Astrocyte (in vitro differentiated cells and primary cell): Measurements from ENCODE around the gene PBX3. TPM values are rescaled to one million over a fixed set of nuclear protein-coding genes. Genes with fewer than 3 reads are reported as not detected.

Experiments used
- DNase-seq: peaks from one replicate; pipeline ENCODE4 v3.0.0-alpha.2; 2010; ENCODE audit warnings: low read depth
- FAIRE-seq: peaks from 2 replicates; lab custom pipeline; 2011; peaks lifted over from hg19 to GRCh38; lab: Jason Lieb, UNC
- H2AFZ ChIP-seq: 2 replicates; pipeline ENCODE4 v1.6.0; 2012; ENCODE audit warnings: low read depth, low read length, inconsistent platforms
- H3K27ac ChIP-seq: 2 replicates; pipeline ENCODE4 v1.5.1; 2011; ENCODE audit warnings: low read depth, low read length, inconsistent platforms
- H3K27me3 ChIP-seq: 2 replicates; pipeline ENCODE4 v1.6.0; 2011; ENCODE audit warnings: low read length, inconsistent platforms; ENCODE audit not compliant: insufficient read depth
- H3K36me3 ChIP-seq: 2 replicates; pipeline ENCODE4 v1.5.1; 2011; ENCODE audit warnings: low read length, inconsistent platforms; ENCODE audit not compliant: insufficient read depth
- H3K4me1 ChIP-seq: 2 replicates; pipeline ENCODE4 v1.5.1; 2011; ENCODE audit warnings: low read length, inconsistent platforms; ENCODE audit not compliant: insufficient read depth
- H3K4me2 ChIP-seq: 2 replicates; pipeline ENCODE4 v1.6.0; 2012; ENCODE audit warnings: low read length, inconsistent platforms
- H3K4me3 ChIP-seq: 2 replicates; pipeline ENCODE4 v1.5.1; 2011; ENCODE audit warnings: low read depth, mild to moderate bottlenecking, low read length, inconsistent platforms; ENCODE audit not compliant: insufficient read depth
- H3K79me2 ChIP-seq: 2 replicates; pipeline ENCODE4 v1.6.0; 2012; ENCODE audit warnings: mild to moderate bottlenecking, low read length, inconsistent platforms; ENCODE audit not compliant: insufficient read depth
- H3K9ac ChIP-seq: 2 replicates; pipeline ENCODE4 v1.6.0; 2012; ENCODE audit warnings: mild to moderate bottlenecking, low read length, inconsistent platforms
- H3K9me3 ChIP-seq: 2 replicates; pipeline ENCODE4 v1.5.1; 2012; ENCODE audit warnings: low read depth, mild to moderate bottlenecking, low read length, inconsistent platforms; ENCODE audit not compliant: insufficient read depth
- H4K20me1 ChIP-seq: 2 replicates; pipeline ENCODE4 v1.6.0; 2012; ENCODE audit warnings: low read length, inconsistent platforms; ENCODE audit not compliant: insufficient read depth
- H3K27ac Mint-ChIP-seq: one replicate; pipeline ENCODE4 v1.8.0; 2021; ENCODE audit warnings: mild to moderate bottlenecking, mixed read lengths; ENCODE audit not compliant: unreplicated experiment
- H3K27me3 Mint-ChIP-seq: one replicate; pipeline ENCODE4 v1.8.0; 2021; ENCODE audit warnings: low read depth, mixed read lengths; ENCODE audit not compliant: unreplicated experiment
- H3K36me3 Mint-ChIP-seq: one replicate; pipeline ENCODE4 v1.8.0; 2021; ENCODE audit warnings: low read depth, mixed read lengths; ENCODE audit not compliant: unreplicated experiment
- H3K4me1 Mint-ChIP-seq: one replicate; pipeline ENCODE4 v1.8.0; 2021; ENCODE audit warnings: low read depth, mixed read lengths; ENCODE audit not compliant: unreplicated experiment
- H3K4me3 Mint-ChIP-seq: one replicate; pipeline ENCODE4 v1.8.0; 2021; ENCODE audit warnings: mild to moderate bottlenecking, moderate library complexity, mixed read lengths; ENCODE audit not compliant: unreplicated experiment
- H3K9me3 Mint-ChIP-seq: one replicate; pipeline ENCODE4 v1.8.0; 2021; ENCODE audit warnings: mild to moderate bottlenecking, mixed read lengths; ENCODE audit not compliant: unreplicated experiment
- CTCF ChIP-seq: IDR thresholded peaks from 2 replicates; pipeline ENCODE4 v1.5.1; 2011; ENCODE audit warnings: low read depth, mild to moderate bottlenecking, inconsistent platforms, low read length, moderate library complexity; ENCODE audit not compliant: insufficient read depth
- EZH2 ChIP-seq: IDR thresholded peaks from 2 replicates; pipeline ENCODE4 v1.6.1; 2012; ENCODE audit warnings: mild to moderate bottlenecking, low read length, inconsistent platforms; ENCODE audit not compliant: insufficient read depth
- total RNA-seq: library from RNA; stranded (reverse); gene quantifications from 2 replicates; pipeline ENCODE4 v1.2.1, GENCODE V29; 2021

PBX3 gene
- total RNA-seq, 1 donor from 2014 or later: 51.2 TPM

- no peaks in the 10 kb centered on the region for H3K36me3 ChIP-seq
- no peak overlapping the region for H2AFZ ChIP-seq
- no peaks in the 10 kb centered on the region for H3K4me1 Mint-ChIP-seq
- H3K27me3 ChIP-seq: no peaks in the 10 kb centered on the region
- H3K9ac ChIP-seq: no peak overlapping the region
- peaks cover 60% of the 10 kb centered on the region for H3K79me2 ChIP-seq
- no peak overlapping the region for H3K4me3 Mint-ChIP-seq
- FAIRE-seq: no peak
- H3K27ac ChIP-seq: no peak overlapping the region
- no peaks in the 10 kb centered on the region for H3K36me3 Mint-ChIP-seq
- H3K27ac Mint-ChIP-seq: no peak overlapping the region
- H3K4me2 ChIP-seq: no peak overlapping the region
- H3K27me3 Mint-ChIP-seq: no peaks in the 10 kb centered on the region
- H3K4me1 ChIP-seq: peaks cover 4% of the 10 kb centered on the region
- no peak for TF ChIP-seq CTCF
- no peak for TF ChIP-seq EZH2
- DNase-seq: no peak
- H3K9me3 Mint-ChIP-seq: no peaks in the 10 kb centered on the region
- H3K4me3 ChIP-seq: no peak overlapping the region
- no peaks in the 10 kb centered on the region for H3K9me3 ChIP-seq
- H4K20me1 ChIP-seq: peaks cover 19% of the 10 kb centered on the region
Measured at GRCh38 chr9:125810161-125810560, 63.0 kb downstream of the PBX3 start.

- FAIRE-seq (no peak), DNase-seq (no peak)
- no peak overlapping the region for H3K27ac ChIP-seq
- H3K4me1 ChIP-seq: no peaks in the 10 kb centered on the region
- Mint-ChIP-seq H3K4me1 (no peaks in the 10 kb centered on the region), H3K4me3 (no peak overlapping the region), H3K36me3 (no peaks in the 10 kb centered on the region), H3K27me3 (no peaks in the 10 kb centered on the region), H3K9me3 (no peaks in the 10 kb centered on the region), H3K27ac (no peak overlapping the region)
- no peak overlapping the region for H2AFZ ChIP-seq
- H3K4me2 ChIP-seq: no peak overlapping the region
- peaks cover 21% of the 10 kb centered on the region for H4K20me1 ChIP-seq
- H3K9ac ChIP-seq: no peak overlapping the region
- TF ChIP-seq EZH2: no peak
- no peak for TF ChIP-seq CTCF
- no peaks in the 10 kb centered on the region for H3K9me3 ChIP-seq
- H3K4me3 ChIP-seq: no peak overlapping the region
- H3K79me2 ChIP-seq: peaks cover 59% of the 10 kb centered on the region
- no peaks in the 10 kb centered on the region for H3K27me3 ChIP-seq
- no peaks in the 10 kb centered on the region for H3K36me3 ChIP-seq
Measured at GRCh38 chr9:125811002-125811401, 63.8 kb downstream of the PBX3 start.

GRCh38 chr9:125812403-125812802, 65.2 kb downstream of the PBX3 start:
- H2AFZ ChIP-seq: no peak overlapping the region
- H3K27me3 ChIP-seq: no peaks in the 10 kb centered on the region
- no peak overlapping the region for H3K4me3 ChIP-seq
- H3K9me3 ChIP-seq: no peaks in the 10 kb centered on the region
- H3K27ac ChIP-seq: no peak overlapping the region
- no peaks in the 10 kb centered on the region for H3K9me3 Mint-ChIP-seq
- H3K79me2 ChIP-seq: peaks cover 59% of the 10 kb centered on the region
- DNase-seq (no peak), FAIRE-seq (no peak)
- no peak for TF ChIP-seq EZH2
- TF ChIP-seq CTCF: no peak
- no peak overlapping the region for H3K27ac Mint-ChIP-seq
- H3K36me3 Mint-ChIP-seq: no peaks in the 10 kb centered on the region
- H3K4me1 ChIP-seq: no peaks in the 10 kb centered on the region
- no peaks in the 10 kb centered on the region for H3K4me1 Mint-ChIP-seq
- H3K4me3 Mint-ChIP-seq: no peak overlapping the region
- peaks cover 19% of the 10 kb centered on the region for H4K20me1 ChIP-seq
- no peak overlapping the region for H3K4me2 ChIP-seq
- no peaks in the 10 kb centered on the region for H3K27me3 Mint-ChIP-seq
- H3K36me3 ChIP-seq: no peaks in the 10 kb centered on the region
- no peak overlapping the region for H3K9ac ChIP-seq
